HG02884 (cell line): ENCODE results near the gene TRPV3.

Experiments used
- ATAC-seq: cut with Tn5 transposase; IDR thresholded peaks from one replicate; pipeline ENCODE4 v1.9.1; 2021; ENCODE audit warnings: mild to moderate bottlenecking, moderate library complexity; ENCODE audit not compliant: unreplicated experiment

TRPV3 gene

GRCh38 chr17:3547628-3548027, 10.0 kb downstream of the TRPV3 start:
- no peak for ATAC-seq

- no peak for ATAC-seq
Measured at GRCh38 chr17:3546997-3547396, 10.6 kb downstream of the TRPV3 start.

- ATAC-seq = no peak
Measured at GRCh38 chr17:3546521-3546920, 11.1 kb downstream of the TRPV3 start.

- no peak for ATAC-seq
Measured at GRCh38 chr17:3545151-3545550, 12.5 kb downstream of the TRPV3 start.

GRCh38 chr17:3544365-3544764, 13.2 kb downstream of the TRPV3 start:
- ATAC-seq = no peak

- ATAC-seq = no peak
Measured at GRCh38 chr17:3543453-3543852, 14.2 kb downstream of the TRPV3 start.

GRCh38 chr17:3542410-3543088, 15.1 kb downstream of the TRPV3 start:
- ATAC-seq = no peak

GRCh38 chr17:3539881-3540540, 17.6 kb downstream of the TRPV3 start:
- no peak for ATAC-seq

- ATAC-seq = no peak
Measured at GRCh38 chr17:3536716-3537115, 20.9 kb downstream of the TRPV3 start.

- ATAC-seq = no peak
Measured at GRCh38 chr17:3535253-3535995, 22.2 kb downstream of the TRPV3 start.

GRCh38 chr17:3534881-3535252, 22.7 kb downstream of the TRPV3 start:
- ATAC-seq = no peak

GRCh38 chr17:3533752-3534151, 23.9 kb downstream of the TRPV3 start:
- no peak for ATAC-seq

GRCh38 chr17:3532859-3533142, 24.8 kb downstream of the TRPV3 start:
- ATAC-seq = no peak

GRCh38 chr17:3532106-3532858, 25.3 kb downstream of the TRPV3 start:
- ATAC-seq = no peak

GRCh38 chr17:3531266-3532101, 26.1 kb downstream of the TRPV3 start:
- no peak for ATAC-seq

GRCh38 chr17:3529817-3530741, 27.5 kb downstream of the TRPV3 start:
- ATAC-seq = no peak

- ATAC-seq = no peak
Measured at GRCh38 chr17:3528880-3529511, 28.6 kb downstream of the TRPV3 start.

GRCh38 chr17:3528403-3528851, 29.2 kb downstream of the TRPV3 start:
- no peak for ATAC-seq

GRCh38 chr17:3527896-3528295, 29.7 kb downstream of the TRPV3 start:
- no peak for ATAC-seq
